ENCODE measurements around the gene XKR7. TPM values are rescaled to one million over a fixed set of nuclear protein-coding genes. Genes with fewer than 3 reads are reported as not detected.

Gene XKR7
- total RNA-seq, 1 donor from 2014 or later: 0.07 TPM

DNA sequence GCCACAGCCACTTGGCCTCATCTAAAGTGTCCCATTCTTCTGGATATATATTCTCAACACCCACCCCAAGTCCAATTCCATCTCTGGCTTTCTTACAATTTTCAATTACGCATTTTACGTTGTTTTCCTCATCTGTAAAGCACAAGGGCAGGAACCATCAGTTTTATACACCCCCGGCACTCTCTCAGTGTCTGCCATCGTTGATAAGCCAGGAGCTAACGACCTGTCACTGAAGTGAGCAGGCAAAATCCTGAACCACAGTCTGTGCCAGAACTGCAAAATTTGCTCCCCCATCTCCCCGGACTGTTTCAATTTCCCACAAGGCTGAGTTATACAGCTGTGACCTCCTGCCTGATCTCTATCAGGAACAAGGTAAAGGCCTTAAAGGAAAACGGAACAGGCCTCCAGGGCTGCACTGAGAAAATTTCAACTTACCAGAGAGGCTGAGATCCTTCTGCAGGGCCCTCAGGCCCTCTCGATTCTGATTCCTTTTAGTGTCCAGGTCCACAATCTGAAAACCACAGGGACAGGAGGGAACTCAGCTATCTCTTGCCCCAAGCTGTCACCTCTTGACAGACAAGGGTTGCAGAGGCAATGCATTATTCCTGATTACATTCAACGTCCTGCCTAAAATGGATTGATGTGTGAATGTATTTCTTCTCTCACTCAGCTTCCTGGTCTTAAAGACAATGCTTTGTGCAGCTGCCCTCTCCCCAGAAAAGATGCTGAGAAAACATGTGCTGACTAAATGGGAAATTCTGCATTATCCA, 17.9 kb upstream of the XKR7 start:
- peaks cover 13% of the 10 kb centered on the region for H3K36me3 ChIP-seq
- H3K4me2 ChIP-seq: peak overlapping the region; percentile 94
- no peaks in the 10 kb centered on the region for H3K9me3 ChIP-seq (ENCODE audit: low read depth)
- no peak overlapping the region for H3K27ac ChIP-seq
- Mint-ChIP-seq H3K4me1 (peaks cover 11% of the 10 kb centered on the region), H3K27ac (no peak overlapping the region), H3K36me3 (peaks cover 29% of the 10 kb centered on the region), H3K4me3 (peak overlapping the region; percentile 98), H3K27me3 (ENCODE audit: insufficient read depth, low read depth) (peaks cover 8% of the 10 kb centered on the region), H3K9me3 (no peaks in the 10 kb centered on the region)
- no peak overlapping the region for H2AFZ ChIP-seq (replicated peaks)
- DNase-seq (ENCODE audit: low spot score): no peak
- H3K4me1 ChIP-seq: peaks cover 7% of the 10 kb centered on the region
- H3F3A ChIP-seq (ENCODE audit: low read depth): no peaks in the 10 kb centered on the region
- TF ChIP-seq, protein P1, sequence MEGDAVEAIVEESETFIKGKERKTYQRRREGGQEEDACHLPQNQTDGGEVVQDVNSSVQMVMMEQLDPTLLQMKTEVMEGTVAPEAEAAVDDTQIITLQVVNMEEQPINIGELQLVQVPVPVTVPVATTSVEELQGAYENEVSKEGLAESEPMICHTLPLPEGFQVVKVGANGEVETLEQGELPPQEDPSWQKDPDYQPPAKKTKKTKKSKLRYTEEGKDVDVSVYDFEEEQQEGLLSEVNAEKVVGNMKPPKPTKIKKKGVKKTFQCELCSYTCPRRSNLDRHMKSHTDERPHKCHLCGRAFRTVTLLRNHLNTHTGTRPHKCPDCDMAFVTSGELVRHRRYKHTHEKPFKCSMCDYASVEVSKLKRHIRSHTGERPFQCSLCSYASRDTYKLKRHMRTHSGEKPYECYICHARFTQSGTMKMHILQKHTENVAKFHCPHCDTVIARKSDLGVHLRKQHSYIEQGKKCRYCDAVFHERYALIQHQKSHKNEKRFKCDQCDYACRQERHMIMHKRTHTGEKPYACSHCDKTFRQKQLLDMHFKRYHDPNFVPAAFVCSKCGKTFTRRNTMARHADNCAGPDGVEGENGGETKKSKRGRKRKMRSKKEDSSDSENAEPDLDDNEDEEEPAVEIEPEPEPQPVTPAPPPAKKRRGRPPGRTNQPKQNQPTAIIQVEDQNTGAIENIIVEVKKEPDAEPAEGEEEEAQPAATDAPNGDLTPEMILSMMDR (IDR thresholded peaks at IDR 0.05): no peak
- no peak for TF ChIP-seq EZH2 (IDR thresholded peaks at IDR 0.05)
- TF ChIP-seq EZH2phosphoT487 (IDR thresholded peaks at IDR 0.05): no peak
- peak overlapping the region; percentile 94 for H3K4me3 ChIP-seq
- peaks cover 20% of the 10 kb centered on the region for H4K20me1 ChIP-seq (ENCODE audit: low read depth)
- peaks cover 40% of the 10 kb centered on the region for H3K79me2 ChIP-seq (ENCODE audit: low read depth)
- H3K9ac ChIP-seq: peak overlapping the region; percentile 97
- peaks cover 14% of the 10 kb centered on the region for H3K27me3 ChIP-seq

- H3K36me3 Mint-ChIP-seq: peaks cover 24% of the 10 kb centered on the region
- Histone ChIP-seq H2AFZ (replicated peaks) (peak overlapping the region; percentile 72), H3K9ac (peak overlapping the region; percentile 97), H3K36me3 (peaks cover 13% of the 10 kb centered on the region), H3K27me3 (peaks cover 25% of the 10 kb centered on the region), H3K79me2 (ENCODE audit: low read depth) (peaks cover 40% of the 10 kb centered on the region), H3K4me1 (peaks cover 7% of the 10 kb centered on the region), H3F3A (ENCODE audit: low read depth) (no peaks in the 10 kb centered on the region), H3K9me3 (ENCODE audit: low read depth) (no peaks in the 10 kb centered on the region), H3K4me3 (peak overlapping the region; percentile 94), H4K20me1 (ENCODE audit: low read depth) (peaks cover 20% of the 10 kb centered on the region), H3K4me2 (peak overlapping the region; percentile 94), H3K27ac (no peak overlapping the region)
- peak overlapping the region; percentile 98 for H3K4me3 Mint-ChIP-seq
- peaks cover 14% of the 10 kb centered on the region for H3K27me3 Mint-ChIP-seq (ENCODE audit: insufficient read depth, low read depth)
- DNase-seq (ENCODE audit: low spot score): no peak
- no peaks in the 10 kb centered on the region for H3K9me3 Mint-ChIP-seq
- TF ChIP-seq EZH2phosphoT487 (IDR thresholded peaks at IDR 0.05): no peak
- no peak for TF ChIP-seq EZH2 (IDR thresholded peaks at IDR 0.05)
- TF ChIP-seq, protein P1 (IDR thresholded peaks at IDR 0.05): no peak
- H3K4me1 Mint-ChIP-seq: peaks cover 11% of the 10 kb centered on the region
- H3K27ac Mint-ChIP-seq: peak overlapping the region; percentile 95
Measured at GRCh38 chr20:31951203-31951529, 16.8 kb upstream of the XKR7 start.

- H3K4me1 ChIP-seq: peaks cover 7% of the 10 kb centered on the region
- TF ChIP-seq, protein P1 (IDR thresholded peaks at IDR 0.05): peak; percentile 97
- no peak for TF ChIP-seq EZH2 (IDR thresholded peaks at IDR 0.05)
- no peak for TF ChIP-seq EZH2phosphoT487 (IDR thresholded peaks at IDR 0.05)
- H3K9ac ChIP-seq: peak within 1 kb of the TSS; percentile 97
- no peaks in the 10 kb centered on the region for H3K9me3 Mint-ChIP-seq
- peak within 1 kb of the TSS; percentile 95 for H3K27ac Mint-ChIP-seq
- no peaks in the 10 kb centered on the region for H3F3A ChIP-seq (ENCODE audit: low read depth)
- H3K4me3 Mint-ChIP-seq: peak within 1 kb of the TSS; percentile 98
- peak within 1 kb of the TSS; percentile 94 for H3K4me3 ChIP-seq
- peaks cover 13% of the 10 kb centered on the region for H3K36me3 ChIP-seq
- H3K4me2 ChIP-seq: peak within 1 kb of the TSS; percentile 94
- no peaks in the 10 kb centered on the region for H3K9me3 ChIP-seq (ENCODE audit: low read depth)
- H3K27me3 ChIP-seq: peaks cover 31% of the 10 kb centered on the region
- peaks cover 17% of the 10 kb centered on the region for H3K27me3 Mint-ChIP-seq (ENCODE audit: insufficient read depth, low read depth)
- H3K4me1 Mint-ChIP-seq: peaks cover 11% of the 10 kb centered on the region
- H3K79me2 ChIP-seq (ENCODE audit: low read depth): peaks cover 40% of the 10 kb centered on the region
- H3K27ac ChIP-seq: no peak within 1 kb of the TSS
- H4K20me1 ChIP-seq (ENCODE audit: low read depth): peaks cover 20% of the 10 kb centered on the region
- peak within 1 kb of the TSS; percentile 72 for H2AFZ ChIP-seq (replicated peaks)
- peak; percentile 100 for DNase-seq (ENCODE audit: low spot score)
- H3K36me3 Mint-ChIP-seq: peaks cover 19% of the 10 kb centered on the region
Measured at GRCh38 chr20:31951530-31952453, 16.2 kb upstream of the XKR7 start, which contains the start of gene PDRG1. Gene PDRG1 (minus strand): TSS chr20:31952046. CDS start chr20:31951961, 85 bp downstream.

All from neural progenitor cell (in vitro differentiated cells).